Hippocampal formation (tissue), 2 donors: Measurements from ENCODE around the gene COQ6.
"Not testable (repeated sequence)": the region's sequence is repeated elsewhere in the genome, so short reads cannot be mapped to it uniquely, and the experiment has no call there.

Source experiments
- DNase-seq, 2 donors: peaks; one replicate each; lab custom pipeline; 2025; lab: John Stamatoyannopoulos, UW

Gene COQ6

GRCh38 chr14:73988065-73988464, 38.0 kb downstream of the COQ6 start:
- no peak for DNase-seq

GRCh38 chr14:73988656-73989055, 38.6 kb downstream of the COQ6 start:
- not testable (repeated sequence) for DNase-seq

GRCh38 chr14:73991092-73991491, 41.0 kb downstream of the COQ6 start:
- DNase-seq, result no peak

- not testable (repeated sequence) for DNase-seq
Observed at GRCh38 chr14:73994926-73995325, 44.8 kb downstream of the COQ6 start.

GRCh38 chr14:73995977-73996378, 45.9 kb downstream of the COQ6 start:
- no peak for DNase-seq

- DNase-seq, result no peak
Observed at GRCh38 chr14:73996731-73997107, 46.6 kb downstream of the COQ6 start.

- no peak for DNase-seq
Observed at GRCh38 chr14:73997108-73997943, 47.2 kb downstream of the COQ6 start.

GRCh38 chr14:73997944-73998447, 47.9 kb downstream of the COQ6 start:
- no peak for DNase-seq

- DNase-seq, result no peak
Observed at GRCh38 chr14:73998726-73999125, 48.6 kb downstream of the COQ6 start.

- DNase-seq, result not testable (repeated sequence)
Observed at GRCh38 chr14:74005664-74006063, 55.6 kb downstream of the COQ6 start.

- no peak for DNase-seq
Observed at GRCh38 chr14:74008843-74009499, 58.9 kb downstream of the COQ6 start.
